WTC11 (cell line): ENCODE measurements around the gene TELO2. TPM values are rescaled to one million over a fixed set of nuclear protein-coding genes. Genes with fewer than 3 reads are reported as not detected.

Experiments
- ATAC-seq: fragments of 200-7000 bp; cut with Tn5 transposase; 2 replicates; pipeline ENCODE4 v1.10.0; 2021; ENCODE audit warnings: mild to moderate bottlenecking, moderate library complexity
- CTCF ChIA-PET: fragments of 300-600 bp; sonication (Branson Sonifier 250); formaldehyde crosslinking; loops from one replicate; lab custom pipeline; 2021; ENCODE audit warnings: antibody characterized with exemption; lab: Charles Lee
- POLR2A ChIA-PET: fragments of 350-600 bp; sonication (Branson Sonifier 250); formaldehyde crosslinking; loops from one replicate; lab custom pipeline; 2021; ENCODE audit warnings: antibody characterized with exemption; lab: Charles Lee
- DNase-seq: peaks from one replicate; pipeline ENCODE4 v3.0.0; 2021; ENCODE audit warnings: low spot score
- H3K27ac Mint-ChIP-seq: 2 replicates; pipeline ENCODE4 v1.8.0; 2021; ENCODE audit warnings: mixed read lengths
- H3K27me3 Mint-ChIP-seq: 2 replicates; pipeline ENCODE4 v1.8.0; 2021; ENCODE audit warnings: low read depth, mild to moderate bottlenecking, moderate library complexity, mixed read lengths
- H3K36me3 Mint-ChIP-seq: 2 replicates; pipeline ENCODE4 v1.8.0; 2021; ENCODE audit warnings: mixed read lengths
- H3K4me1 Mint-ChIP-seq: 2 replicates; pipeline ENCODE4 v1.8.0; 2022; ENCODE audit warnings: mixed read lengths
- H3K4me3 Mint-ChIP-seq: 2 replicates; pipeline ENCODE4 v1.8.0; 2021; ENCODE audit warnings: mild to moderate bottlenecking, moderate library complexity, mixed read lengths
- H3K9me3 Mint-ChIP-seq: 2 replicates; pipeline ENCODE4 v1.8.0; 2021; ENCODE audit warnings: mixed read lengths
- CBFB ChIP-seq: sonication (generic); formaldehyde crosslinking; IDR thresholded peaks from 2 replicates; pipeline ENCODE4 v1.8.1; 2022; ENCODE audit warnings: mild to moderate bottlenecking, low read depth, missing genetic modification reagents
- CREM ChIP-seq: sonication (generic); formaldehyde crosslinking; IDR thresholded peaks from 2 replicates; pipeline ENCODE4 v1.8.1; 2022; ENCODE audit warnings: mild to moderate bottlenecking, missing genetic modification reagents, moderate library complexity
- ELF4 ChIP-seq: sonication (generic); formaldehyde crosslinking; IDR thresholded peaks from 2 replicates; pipeline ENCODE4 v1.8.1; 2022; ENCODE audit warnings: low read depth, mild to moderate bottlenecking, moderate library complexity, missing genetic modification reagents
- FOXK1 ChIP-seq: sonication (generic); formaldehyde crosslinking; IDR thresholded peaks from 2 replicates; pipeline ENCODE4 v1.8.0; 2022; ENCODE audit warnings: mild to moderate bottlenecking, moderate library complexity, missing genetic modification reagents
- MYBL2 ChIP-seq: sonication (generic); formaldehyde crosslinking; IDR thresholded peaks from 2 replicates; pipeline ENCODE4 v1.8.1; 2023; ENCODE audit warnings: mild to moderate bottlenecking, moderate library complexity, missing genetic modification reagents
- NFATC4 ChIP-seq: fragments of 250-450 bp; sonication (Bioruptor Pico); IDR thresholded peaks from 2 replicates; pipeline ENCODE4 v1.9.0; 2021; ENCODE audit warnings: mild to moderate bottlenecking
- OVOL2 ChIP-seq: fragments of 250-450 bp; sonication (Bioruptor Pico); IDR thresholded peaks from 2 replicates; pipeline ENCODE4 v1.9.0; 2021; ENCODE audit warnings: mild to moderate bottlenecking, borderline replicate concordance
- RELA ChIP-seq: sonication (generic); formaldehyde crosslinking; IDR thresholded peaks from 2 replicates; pipeline ENCODE4 v1.8.1; 2022; ENCODE audit warnings: missing genetic modification reagents, mild to moderate bottlenecking, borderline replicate concordance
- SMAD3 ChIP-seq: sonication (generic); formaldehyde crosslinking; IDR thresholded peaks from 2 replicates; pipeline ENCODE4 v1.8.0; 2022; ENCODE audit warnings: missing genetic modification reagents, mild to moderate bottlenecking, borderline replicate concordance
- SMAD4 ChIP-seq: sonication (generic); formaldehyde crosslinking; IDR thresholded peaks from 2 replicates; pipeline ENCODE4 v1.8.0; 2022; ENCODE audit warnings: mild to moderate bottlenecking, missing genetic modification reagents
- SP1 ChIP-seq: sonication (generic); formaldehyde crosslinking; conservative IDR thresholded peaks from 2 replicates; pipeline ENCODE4 v1.8.1; 2022; ENCODE audit warnings: missing genetic modification reagents
- TEAD1 ChIP-seq: sonication (generic); formaldehyde crosslinking; IDR thresholded peaks from 2 replicates; pipeline ENCODE4 v1.8.0; 2022; ENCODE audit warnings: mild to moderate bottlenecking, missing genetic modification reagents
- TP53 ChIP-seq: sonication (generic); formaldehyde crosslinking; IDR thresholded peaks from 2 replicates; pipeline ENCODE4 v1.8.1; 2023; ENCODE audit warnings: mild to moderate bottlenecking, missing genetic modification reagents
- ZNF263 ChIP-seq: sonication (generic); formaldehyde crosslinking; IDR thresholded peaks from 2 replicates; pipeline ENCODE4 v1.8.1; 2022; ENCODE audit warnings: low read depth, mild to moderate bottlenecking, moderate library complexity, missing genetic modification reagents
- ZNF281 ChIP-seq: sonication (generic); formaldehyde crosslinking; IDR thresholded peaks from 2 replicates; pipeline ENCODE4 v1.8.0; 2023; ENCODE audit warnings: mild to moderate bottlenecking, missing genetic modification reagents
- ZNF317 ChIP-seq: sonication (generic); formaldehyde crosslinking; IDR thresholded peaks from 2 replicates; pipeline ENCODE4 v1.8.1; 2023; ENCODE audit warnings: low read depth, mild to moderate bottlenecking, moderate library complexity, missing genetic modification reagents, borderline replicate concordance
- total RNA-seq: library from RNA; stranded (reverse); gene quantifications from 3 replicates; pipeline ENCODE4 v1.2.3, GENCODE V29; 2021
- TF ChIP-seq, protein P1 (sequence below): sonication (generic); formaldehyde crosslinking; IDR thresholded peaks from 2 replicates; pipeline ENCODE4 v1.8.1; 2023; ENCODE audit warnings: mild to moderate bottlenecking, missing genetic modification reagents, moderate library complexity
- TF ChIP-seq, protein P2 (sequence below): fragments of 200-600 bp; IDR thresholded peaks from 2 replicates; pipeline ENCODE4 v1.8.0; 2022; ENCODE audit warnings: antibody characterized with exemption
- TF ChIP-seq, protein P3 (sequence below): fragments of 250-450 bp; sonication (Bioruptor Pico); conservative IDR thresholded peaks from 2 replicates; pipeline ENCODE4 v1.9.0; 2021; ENCODE audit warnings: mild to moderate bottlenecking
- TF ChIP-seq, protein P4 (sequence below): sonication (generic); formaldehyde crosslinking; IDR thresholded peaks from 2 replicates; pipeline ENCODE4 v1.8.0; 2022; ENCODE audit warnings: mild to moderate bottlenecking, missing genetic modification reagents
- TF ChIP-seq, protein P5 (sequence below): sonication (generic); formaldehyde crosslinking; conservative IDR thresholded peaks from 2 replicates; pipeline ENCODE4 v1.8.1; 2023; ENCODE audit warnings: mild to moderate bottlenecking, low read depth, missing genetic modification reagents, moderate library complexity

Gene TELO2
- total RNA-seq, 1 experiment from 2014 or later = 86.7 TPM

- no peak for TF ChIP-seq ZNF281 (CRISPR knock-in tag)
- TF ChIP-seq ZNF263 (CRISPR knock-in tag) = no peak
- TF ChIP-seq SP1 (CRISPR knock-in tag) = no peak
- TF ChIP-seq TEAD1 = no peak
- no peak for TF ChIP-seq CBFB (CRISPR knock-in tag)
- TF ChIP-seq, protein P1, sequence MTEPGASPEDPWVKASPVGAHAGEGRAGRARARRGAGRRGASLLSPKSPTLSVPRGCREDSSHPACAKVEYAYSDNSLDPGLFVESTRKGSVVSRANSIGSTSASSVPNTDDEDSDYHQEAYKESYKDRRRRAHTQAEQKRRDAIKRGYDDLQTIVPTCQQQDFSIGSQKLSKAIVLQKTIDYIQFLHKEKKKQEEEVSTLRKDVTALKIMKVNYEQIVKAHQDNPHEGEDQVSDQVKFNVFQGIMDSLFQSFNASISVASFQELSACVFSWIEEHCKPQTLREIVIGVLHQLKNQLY = no peak
- TF ChIP-seq CREM = no peak
- no peak for TF ChIP-seq OVOL2 (CRISPR knock-in tag)
- TF ChIP-seq, protein P2, sequence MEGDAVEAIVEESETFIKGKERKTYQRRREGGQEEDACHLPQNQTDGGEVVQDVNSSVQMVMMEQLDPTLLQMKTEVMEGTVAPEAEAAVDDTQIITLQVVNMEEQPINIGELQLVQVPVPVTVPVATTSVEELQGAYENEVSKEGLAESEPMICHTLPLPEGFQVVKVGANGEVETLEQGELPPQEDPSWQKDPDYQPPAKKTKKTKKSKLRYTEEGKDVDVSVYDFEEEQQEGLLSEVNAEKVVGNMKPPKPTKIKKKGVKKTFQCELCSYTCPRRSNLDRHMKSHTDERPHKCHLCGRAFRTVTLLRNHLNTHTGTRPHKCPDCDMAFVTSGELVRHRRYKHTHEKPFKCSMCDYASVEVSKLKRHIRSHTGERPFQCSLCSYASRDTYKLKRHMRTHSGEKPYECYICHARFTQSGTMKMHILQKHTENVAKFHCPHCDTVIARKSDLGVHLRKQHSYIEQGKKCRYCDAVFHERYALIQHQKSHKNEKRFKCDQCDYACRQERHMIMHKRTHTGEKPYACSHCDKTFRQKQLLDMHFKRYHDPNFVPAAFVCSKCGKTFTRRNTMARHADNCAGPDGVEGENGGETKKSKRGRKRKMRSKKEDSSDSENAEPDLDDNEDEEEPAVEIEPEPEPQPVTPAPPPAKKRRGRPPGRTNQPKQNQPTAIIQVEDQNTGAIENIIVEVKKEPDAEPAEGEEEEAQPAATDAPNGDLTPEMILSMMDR = no peak
Measured at GRCh38 chr16:1497014-1497598, 3.9 kb downstream of the TELO2 start (continued).

- POLR2A ChIA-PET = no interaction called here
- CTCF ChIA-PET = interaction anchor here (1.3 kb wide), 1 partner anchor 44 kb away, joined by 3 read pairs; no protein-coding TSS in a partner anchor
- H3K4me3 Mint-ChIP-seq = no peak overlapping the region
- 0 out of 2 replicates have a peak, but pooled peaks cover 4% of the 10 kb centered on the region for H3K4me1 Mint-ChIP-seq
- H3K27me3 Mint-ChIP-seq = no peaks in the 10 kb centered on the region
- H3K36me3 Mint-ChIP-seq = peaks cover 18% of the 10 kb centered on the region
- DNase-seq (no peak), ATAC-seq (no peak)
- H3K9me3 Mint-ChIP-seq = no peaks in the 10 kb centered on the region
- H3K27ac Mint-ChIP-seq = no peak overlapping the region
- TF ChIP-seq SMAD4 = no peak
- TF ChIP-seq ZNF317 (CRISPR knock-in tag) = no peak
- no peak for TF ChIP-seq RELA
- no peak for TF ChIP-seq ZNF281 (CRISPR knock-in tag)
- no peak for TF ChIP-seq TP53 (CRISPR knock-in tag)
- TF ChIP-seq ELF4 (CRISPR knock-in tag) = no peak
- TF ChIP-seq, protein P3, sequence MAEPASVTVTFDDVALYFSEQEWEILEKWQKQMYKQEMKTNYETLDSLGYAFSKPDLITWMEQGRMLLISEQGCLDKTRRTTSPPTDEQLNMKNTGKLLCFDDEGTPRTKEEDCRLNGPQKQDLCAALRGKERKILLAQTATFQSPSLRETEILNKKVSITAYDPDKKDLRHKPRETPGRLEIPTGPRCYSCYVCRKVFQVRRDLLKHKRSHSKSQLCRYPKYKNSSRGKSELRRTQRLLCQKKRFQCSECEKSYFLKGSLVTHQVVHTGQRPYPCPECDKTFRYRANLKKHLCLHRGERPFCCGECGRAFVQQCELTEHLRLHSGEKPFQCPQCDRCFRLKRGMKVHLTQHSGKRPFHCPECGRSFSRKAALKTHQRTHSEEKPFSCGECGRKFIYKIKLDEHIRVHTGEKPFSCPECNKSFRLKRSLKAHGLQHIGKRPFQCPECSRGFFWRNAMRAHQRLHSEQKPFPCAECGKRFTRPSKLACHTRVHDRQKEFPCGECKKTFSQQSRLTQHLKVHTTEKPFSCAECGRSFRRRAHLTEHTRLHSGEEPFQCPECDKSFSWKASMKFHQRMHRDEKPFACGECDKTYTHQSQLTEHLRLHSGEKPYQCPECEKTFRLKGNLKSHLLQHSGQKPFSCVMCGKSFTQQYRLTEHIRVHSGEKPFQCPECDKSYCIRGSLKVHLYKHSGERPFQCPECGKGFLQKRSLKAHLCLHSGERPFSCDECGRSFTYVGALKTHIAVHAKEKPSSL (CRISPR knock-in tag) = no peak
- TF ChIP-seq NFATC4 (CRISPR knock-in tag) = no peak
- TF ChIP-seq MYBL2 = no peak
- no peak for TF ChIP-seq CBFB (CRISPR knock-in tag)
- TF ChIP-seq, protein P4, sequence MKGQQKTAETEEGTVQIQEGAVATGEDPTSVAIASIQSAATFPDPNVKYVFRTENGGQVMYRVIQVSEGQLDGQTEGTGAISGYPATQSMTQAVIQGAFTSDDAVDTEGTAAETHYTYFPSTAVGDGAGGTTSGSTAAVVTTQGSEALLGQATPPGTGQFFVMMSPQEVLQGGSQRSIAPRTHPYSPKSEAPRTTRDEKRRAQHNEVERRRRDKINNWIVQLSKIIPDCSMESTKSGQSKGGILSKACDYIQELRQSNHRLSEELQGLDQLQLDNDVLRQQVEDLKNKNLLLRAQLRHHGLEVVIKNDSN = no peak
- TF ChIP-seq, protein P5, sequence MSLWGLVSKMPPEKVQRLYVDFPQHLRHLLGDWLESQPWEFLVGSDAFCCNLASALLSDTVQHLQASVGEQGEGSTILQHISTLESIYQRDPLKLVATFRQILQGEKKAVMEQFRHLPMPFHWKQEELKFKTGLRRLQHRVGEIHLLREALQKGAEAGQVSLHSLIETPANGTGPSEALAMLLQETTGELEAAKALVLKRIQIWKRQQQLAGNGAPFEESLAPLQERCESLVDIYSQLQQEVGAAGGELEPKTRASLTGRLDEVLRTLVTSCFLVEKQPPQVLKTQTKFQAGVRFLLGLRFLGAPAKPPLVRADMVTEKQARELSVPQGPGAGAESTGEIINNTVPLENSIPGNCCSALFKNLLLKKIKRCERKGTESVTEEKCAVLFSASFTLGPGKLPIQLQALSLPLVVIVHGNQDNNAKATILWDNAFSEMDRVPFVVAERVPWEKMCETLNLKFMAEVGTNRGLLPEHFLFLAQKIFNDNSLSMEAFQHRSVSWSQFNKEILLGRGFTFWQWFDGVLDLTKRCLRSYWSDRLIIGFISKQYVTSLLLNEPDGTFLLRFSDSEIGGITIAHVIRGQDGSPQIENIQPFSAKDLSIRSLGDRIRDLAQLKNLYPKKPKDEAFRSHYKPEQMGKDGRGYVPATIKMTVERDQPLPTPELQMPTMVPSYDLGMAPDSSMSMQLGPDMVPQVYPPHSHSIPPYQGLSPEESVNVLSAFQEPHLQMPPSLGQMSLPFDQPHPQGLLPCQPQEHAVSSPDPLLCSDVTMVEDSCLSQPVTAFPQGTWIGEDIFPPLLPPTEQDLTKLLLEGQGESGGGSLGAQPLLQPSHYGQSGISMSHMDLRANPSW = no peak
- TF ChIP-seq SMAD3 (CRISPR knock-in tag) = no peak
- TF ChIP-seq FOXK1 (CRISPR knock-in tag) = no peak
Measured at GRCh38 chr16:1498899-1499676, 5.9 kb downstream of the TELO2 start.
